AG09309 (cell line): ENCODE data around the gene PLA2G4A.

Experiments used
- DNase-seq: peaks from one replicate; pipeline ENCODE4 v3.0.0-alpha.2; 2010; ENCODE audit warnings: low read depth
- H3K4me3 ChIP-seq: 2 replicates; pipeline ENCODE4 v1.5.1; 2011; ENCODE audit warnings: mild to moderate bottlenecking, low read depth, low read length, moderate library complexity; ENCODE audit not compliant: control insufficient read depth
- TF ChIP-seq, protein P1 (sequence below): IDR thresholded peaks from 2 replicates; pipeline ENCODE4 v1.5.1; 2011; ENCODE audit warnings: mild to moderate bottlenecking, low read depth, low read length, inconsistent platforms; ENCODE audit not compliant: insufficient read depth, control insufficient read depth; ENCODE audit errors: missing control alignments

PLA2G4A gene

DNA sequence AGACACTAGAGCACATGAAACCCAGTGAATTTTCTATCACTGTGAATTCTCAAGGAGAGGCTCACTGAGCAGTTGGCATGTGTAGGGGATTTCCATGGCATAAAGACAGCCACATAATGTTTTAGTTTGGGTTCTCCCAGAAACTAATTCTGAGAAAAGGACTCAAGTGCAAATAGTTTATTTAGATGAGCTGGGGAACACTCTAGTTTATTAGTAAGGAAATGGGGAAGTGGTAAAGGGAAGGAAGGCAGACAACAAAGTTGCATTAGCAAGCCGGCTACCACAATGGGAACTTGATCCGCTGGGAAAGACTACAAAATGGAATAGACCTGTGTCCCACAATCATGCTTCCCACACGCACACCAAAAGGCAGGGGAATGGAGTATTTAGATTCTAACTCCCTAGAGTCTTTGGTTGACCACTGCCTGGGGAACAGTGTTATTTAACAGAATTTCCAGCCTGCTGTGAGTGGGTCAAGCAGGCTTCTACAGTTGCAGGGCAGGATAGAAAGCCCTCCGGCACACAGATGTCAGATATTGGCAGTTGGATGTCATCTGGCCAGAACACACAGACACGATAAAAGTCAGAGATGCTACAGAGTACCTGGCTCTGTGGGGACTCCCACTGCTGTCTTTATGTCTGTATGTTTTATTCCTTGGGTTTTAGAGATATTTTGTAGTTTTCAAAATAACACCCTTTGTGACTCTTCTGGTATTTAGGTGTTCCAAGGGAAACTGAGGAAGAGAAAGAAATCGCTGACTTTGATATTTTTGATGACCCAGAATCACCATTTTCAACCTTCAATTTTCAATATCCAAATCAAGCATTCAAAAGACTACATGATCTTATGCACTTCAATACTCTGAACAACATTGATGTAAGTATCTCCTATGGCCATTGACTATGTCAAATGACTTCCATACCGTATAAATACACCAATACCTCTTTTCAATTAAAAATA is 150.1 kb downstream of the PLA2G4A start:
- no peak for DNase-seq
- TF ChIP-seq, protein P1, sequence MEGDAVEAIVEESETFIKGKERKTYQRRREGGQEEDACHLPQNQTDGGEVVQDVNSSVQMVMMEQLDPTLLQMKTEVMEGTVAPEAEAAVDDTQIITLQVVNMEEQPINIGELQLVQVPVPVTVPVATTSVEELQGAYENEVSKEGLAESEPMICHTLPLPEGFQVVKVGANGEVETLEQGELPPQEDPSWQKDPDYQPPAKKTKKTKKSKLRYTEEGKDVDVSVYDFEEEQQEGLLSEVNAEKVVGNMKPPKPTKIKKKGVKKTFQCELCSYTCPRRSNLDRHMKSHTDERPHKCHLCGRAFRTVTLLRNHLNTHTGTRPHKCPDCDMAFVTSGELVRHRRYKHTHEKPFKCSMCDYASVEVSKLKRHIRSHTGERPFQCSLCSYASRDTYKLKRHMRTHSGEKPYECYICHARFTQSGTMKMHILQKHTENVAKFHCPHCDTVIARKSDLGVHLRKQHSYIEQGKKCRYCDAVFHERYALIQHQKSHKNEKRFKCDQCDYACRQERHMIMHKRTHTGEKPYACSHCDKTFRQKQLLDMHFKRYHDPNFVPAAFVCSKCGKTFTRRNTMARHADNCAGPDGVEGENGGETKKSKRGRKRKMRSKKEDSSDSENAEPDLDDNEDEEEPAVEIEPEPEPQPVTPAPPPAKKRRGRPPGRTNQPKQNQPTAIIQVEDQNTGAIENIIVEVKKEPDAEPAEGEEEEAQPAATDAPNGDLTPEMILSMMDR, result no peak
- no peak overlapping the region for H3K4me3 ChIP-seq

GRCh38 chr1:186980400-186980799 is 151.7 kb downstream of the PLA2G4A start:
- no peak overlapping the region for H3K4me3 ChIP-seq
- TF ChIP-seq, protein P1, result no peak
- DNase-seq, result no peak

GRCh38 chr1:186982116-186982515 is 153.4 kb downstream of the PLA2G4A start:
- TF ChIP-seq, protein P1, result no peak
- DNase-seq, result no peak
- H3K4me3 ChIP-seq, result no peak overlapping the region

DNA sequence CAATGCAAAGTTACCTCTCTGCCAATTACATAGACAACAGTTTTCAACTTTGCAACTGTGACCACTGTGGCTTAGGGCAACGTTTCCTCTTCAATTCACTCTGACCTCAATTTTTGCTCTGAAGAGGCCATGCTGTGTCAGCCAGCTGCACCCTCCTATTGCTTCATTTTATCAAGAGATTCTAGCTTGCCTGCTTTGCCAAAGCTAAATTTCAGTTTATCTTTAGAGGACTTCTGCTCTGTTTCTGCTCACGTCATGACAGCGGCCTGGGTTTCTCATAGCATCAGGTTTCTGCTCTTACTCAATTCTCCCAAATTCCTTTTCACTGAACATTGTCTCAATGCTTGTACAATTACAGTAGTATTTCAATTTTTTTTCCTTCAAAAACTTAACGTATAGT is 154.6 kb downstream of the PLA2G4A start:
- peak; percentile 64 for DNase-seq
- no peak overlapping the region for H3K4me3 ChIP-seq
- TF ChIP-seq, protein P1, result no peak

GRCh38 chr1:186984959-186985358 is 156.2 kb downstream of the PLA2G4A start:
- TF ChIP-seq, protein P1, result no peak
- H3K4me3 ChIP-seq, result no peak overlapping the region
- no peak for DNase-seq

DNA sequence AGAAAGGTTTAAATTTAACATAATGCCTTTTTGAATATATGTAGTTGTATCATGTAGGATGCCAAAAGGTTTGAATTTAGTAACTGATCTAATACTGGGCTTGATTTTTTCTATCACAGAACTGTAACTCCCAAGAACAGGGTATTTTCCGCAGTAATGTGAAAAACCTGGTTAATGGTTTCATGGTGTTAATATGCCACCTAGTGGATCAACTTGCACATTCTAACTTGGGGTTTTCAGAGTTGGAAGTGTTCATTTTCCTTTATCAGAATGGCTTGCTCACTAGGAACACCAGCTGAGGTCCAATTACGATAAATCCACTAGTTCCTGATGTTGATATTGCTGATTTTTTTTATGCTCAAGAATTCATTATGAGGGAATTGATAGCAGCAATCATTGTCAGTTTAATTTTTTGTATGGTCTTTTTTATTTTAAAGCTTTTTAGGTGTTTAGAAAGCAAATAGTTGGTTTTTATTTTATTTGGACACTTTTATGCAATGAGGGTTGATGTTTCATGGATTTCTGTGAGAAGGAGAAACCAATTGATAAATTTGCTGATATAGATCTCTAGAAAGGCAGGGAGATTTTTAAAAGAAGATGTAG is 157.2 kb downstream of the PLA2G4A start:
- TF ChIP-seq, protein P1, result peak; percentile 69

More for the DNA sequence above, 157.2 kb downstream of the PLA2G4A start:
- peak; percentile 32 for DNase-seq
- H3K4me3 ChIP-seq, result no peak overlapping the region
